Upper lobe of right lung (tissue), 1 donor: ENCODE data around the gene IFNL3. TPM values are rescaled to one million over a fixed set of nuclear protein-coding genes. Genes with fewer than 3 reads are reported as not detected.
"Not testable (repeated sequence)": the region's sequence is repeated elsewhere in the genome, so short reads cannot be mapped to it uniquely, and the experiment has no call there.

Source experiments
- ATAC-seq: fragments of 200-7000 bp; cut with Tn5 transposase; one replicate; pipeline ENCODE4 v1.9.1; 2020; ENCODE audit warnings: mild to moderate bottlenecking, moderate library complexity
- DNase-seq: peaks from one replicate; pipeline ENCODE4 v3.0.0-alpha.2; 2020
- H3K27ac ChIP-seq: fragments of 200-600 bp; one replicate; pipeline ENCODE4 v1.8.0; 2022
- H3K27me3 ChIP-seq: fragments of 200-600 bp; one replicate; pipeline ENCODE4 v1.8.0; 2022; ENCODE audit warnings: mild to moderate bottlenecking
- H3K36me3 ChIP-seq: fragments of 200-600 bp; one replicate; pipeline ENCODE4 v1.8.0; 2022
- H3K4me1 ChIP-seq: fragments of 200-600 bp; one replicate; pipeline ENCODE4 v1.8.0; 2022
- H3K4me3 ChIP-seq: fragments of 200-600 bp; one replicate; pipeline ENCODE4 v1.8.0; 2022; ENCODE audit warnings: mild to moderate bottlenecking
- H3K9me3 ChIP-seq: fragments of 200-600 bp; one replicate; pipeline ENCODE4 v1.8.0; 2022
- CTCF ChIP-seq: fragments of 200-600 bp; IDR thresholded peaks from one replicate; pipeline ENCODE4 v1.8.0; 2022; ENCODE audit warnings: antibody characterized with exemption
- intact Hi-C: fragments of 100-400 bp; cut with DNase I; formaldehyde crosslinking; loops from one replicate; pipeline ENCODE4 v1.11.0; 2022
- long read RNA-seq: library from polyadenylated mRNA; unstranded; transcript quantifications from one replicate; pipeline ENCODE4 v2.0.0, GENCODE V29; 2021
- total RNA-seq: library from RNA; stranded (reverse); fragmentation: NEBNext Ultra II Directional; extraction: Animal tissue kit (Norgen Biotek cat#: 25700); gene quantifications from one replicate; pipeline ENCODE4 v1.2.1, GENCODE V29; 2021
- donor health status: DM: no; HTN: yes; CAD: no; lungs with severe emphysema.

Gene IFNL3
- not detected for total RNA-seq
- long read RNA-seq = 0 reads

DNA sequence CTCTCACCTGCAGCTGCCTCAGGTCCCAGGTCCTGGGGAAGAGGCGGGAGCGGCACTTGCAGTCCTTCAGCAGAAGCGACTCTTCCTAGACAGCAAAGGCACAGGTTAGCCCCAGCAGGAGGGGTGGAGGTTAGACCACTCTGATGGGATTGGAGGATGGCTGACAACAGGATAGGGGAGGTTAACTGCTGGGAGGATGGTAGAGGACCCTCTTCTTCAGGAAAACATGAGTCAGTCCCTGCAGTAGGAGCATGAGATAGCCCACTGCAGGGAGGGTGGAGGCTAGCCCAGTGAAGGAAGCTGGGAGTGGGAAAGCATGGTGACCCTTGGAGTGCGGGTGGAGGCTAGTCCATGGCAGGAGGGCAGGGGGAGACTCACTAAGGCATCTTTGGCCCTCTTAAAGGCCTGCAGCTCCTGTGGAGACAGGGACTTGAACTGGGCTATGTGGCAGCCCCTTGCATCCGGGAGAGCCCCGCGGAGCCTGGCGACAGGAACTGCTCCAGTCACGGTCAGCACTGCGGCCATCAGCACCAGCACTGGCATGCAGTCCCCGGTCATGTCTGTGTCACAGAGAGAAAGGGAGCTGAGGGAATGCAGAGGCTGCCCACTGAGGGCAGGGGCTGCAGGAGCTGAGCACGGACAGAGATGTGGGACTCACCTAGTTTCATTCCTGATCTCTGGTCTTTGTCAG is at the start of gene IFNL3:
Gene IFNL3 (minus strand): TSS at position 597 of the 691 bp plus-strand sequence. CDS start 39 bp downstream, at position 558.
- intact Hi-C loops, H3K36me3 ChIP-seq, ATAC-seq, H3K9me3 ChIP-seq, DNase-seq, H3K4me1 ChIP-seq, H3K27ac ChIP-seq, H3K4me3 ChIP-seq: not testable (repeated sequence)
- H3K27me3 ChIP-seq = peaks cover 29% of the 10 kb centered on the region

DNA sequence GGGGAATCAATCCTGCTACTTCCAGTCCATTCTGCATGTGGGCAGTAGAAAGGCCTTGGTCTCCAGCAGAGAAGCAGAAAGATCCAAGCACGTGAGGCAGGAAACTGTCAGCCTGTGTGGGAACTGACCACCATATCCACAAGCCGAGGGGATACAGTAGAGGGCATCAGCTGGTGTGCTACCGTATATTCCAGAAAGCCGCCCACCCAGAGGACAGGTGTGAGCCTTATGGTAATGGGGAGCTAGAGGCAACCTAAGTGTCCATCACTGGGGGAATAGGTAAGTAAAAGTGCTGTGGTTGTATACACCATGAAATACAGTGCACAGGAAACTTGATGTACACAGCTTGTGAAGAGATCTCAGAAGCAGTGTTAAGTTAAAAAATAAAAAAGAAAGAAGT is 48.6 kb upstream of the IFNL3 start:
- no peak for ATAC-seq
- TF ChIP-seq CTCF = no peak

DNA sequence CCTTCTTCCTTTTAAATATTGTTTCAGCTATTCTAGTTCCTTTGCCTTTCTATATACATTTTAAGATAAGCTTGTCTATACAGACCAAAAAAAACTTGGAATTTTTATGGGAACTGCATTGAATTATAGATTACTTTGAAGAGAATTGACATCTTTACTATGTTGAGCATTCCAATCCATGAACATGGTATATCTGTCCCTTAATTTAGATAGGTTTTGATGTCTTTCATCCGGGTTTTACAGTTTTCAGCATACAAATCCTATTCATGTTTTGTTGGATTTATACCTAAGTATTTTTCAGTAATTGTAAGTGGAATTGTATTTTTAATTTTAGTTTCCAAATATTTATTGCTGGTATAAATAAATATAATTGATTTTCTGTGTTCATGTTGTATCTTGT is 39.2 kb upstream of the IFNL3 start:
- Histone ChIP-seq H3K27ac (no peak overlapping the region), H3K36me3 (no peaks in the 10 kb centered on the region), H3K4me1 (no peaks in the 10 kb centered on the region), H3K4me3 (no peak overlapping the region), H3K9me3 (no peaks in the 10 kb centered on the region), H3K27me3 (no peaks in the 10 kb centered on the region)
- ATAC-seq = no peak
- no peak for TF ChIP-seq CTCF
- no peak for DNase-seq
- intact Hi-C loops = no loop called here

More for the DNA sequence above, 48.6 kb upstream of the IFNL3 start:
- peak; percentile 17 for DNase-seq
- Histone ChIP-seq H3K27me3 (no peaks in the 10 kb centered on the region), H3K27ac (no peak overlapping the region), H3K9me3 (no peaks in the 10 kb centered on the region), H3K4me3 (no peak overlapping the region), H3K36me3 (no peaks in the 10 kb centered on the region), H3K4me1 (no peaks in the 10 kb centered on the region)
- intact Hi-C loops = no loop called here

- no peak for ATAC-seq
- no peaks in the 10 kb centered on the region for H3K4me1 ChIP-seq
- H3K27me3 ChIP-seq = no peaks in the 10 kb centered on the region
- no peaks in the 10 kb centered on the region for H3K9me3 ChIP-seq
- no peak for TF ChIP-seq CTCF
- no peak for DNase-seq
- intact Hi-C loops = no loop called here
- H3K27ac ChIP-seq = no peak overlapping the region
- no peak overlapping the region for H3K4me3 ChIP-seq
- H3K36me3 ChIP-seq = no peaks in the 10 kb centered on the region
Measured at GRCh38 chr19:39282021-39282420, 37.2 kb upstream of the IFNL3 start.

GRCh38 chr19:39277598-39277997 is 32.8 kb upstream of the IFNL3 start:
- H3K27me3 ChIP-seq = no peaks in the 10 kb centered on the region
- no peak for TF ChIP-seq CTCF
- DNase-seq (peak; percentile 43), ATAC-seq (peak; percentile 90)
- intact Hi-C loops = no loop called here
- no peaks in the 10 kb centered on the region for H3K36me3 ChIP-seq
- H3K9me3 ChIP-seq = no peaks in the 10 kb centered on the region
- H3K27ac ChIP-seq = peak overlapping the region; percentile 2
- no peaks in the 10 kb centered on the region for H3K4me1 ChIP-seq
- no peak overlapping the region for H3K4me3 ChIP-seq

- no peak for DNase-seq
- H3K4me1 ChIP-seq = no peaks in the 10 kb centered on the region
- intact Hi-C loops = no loop called here
Measured at GRCh38 chr19:39276740-39277139, 31.9 kb upstream of the IFNL3 start.

More at GRCh38 chr19:39276740-39277139, 31.9 kb upstream of the IFNL3 start:
- no peaks in the 10 kb centered on the region for H3K9me3 ChIP-seq
- no peaks in the 10 kb centered on the region for H3K36me3 ChIP-seq
- ATAC-seq = no peak
- no peak overlapping the region for H3K27ac ChIP-seq
- H3K4me3 ChIP-seq = no peak overlapping the region
- H3K27me3 ChIP-seq = no peaks in the 10 kb centered on the region
- no peak for TF ChIP-seq CTCF
